COLO668 (cell line): Measurements from ENCODE around the gene PHACTR2.
"Not testable (repeated sequence)": the region's sequence is repeated elsewhere in the genome, so short reads cannot be mapped to it uniquely, and the experiment has no call there.

ENCODE experiments used
- DNase-seq: peaks from one replicate; lab custom pipeline; 2025; ENCODE audit not compliant: unreplicated experiment; lab: John Stamatoyannopoulos, UW

The PHACTR2 gene

DNA sequence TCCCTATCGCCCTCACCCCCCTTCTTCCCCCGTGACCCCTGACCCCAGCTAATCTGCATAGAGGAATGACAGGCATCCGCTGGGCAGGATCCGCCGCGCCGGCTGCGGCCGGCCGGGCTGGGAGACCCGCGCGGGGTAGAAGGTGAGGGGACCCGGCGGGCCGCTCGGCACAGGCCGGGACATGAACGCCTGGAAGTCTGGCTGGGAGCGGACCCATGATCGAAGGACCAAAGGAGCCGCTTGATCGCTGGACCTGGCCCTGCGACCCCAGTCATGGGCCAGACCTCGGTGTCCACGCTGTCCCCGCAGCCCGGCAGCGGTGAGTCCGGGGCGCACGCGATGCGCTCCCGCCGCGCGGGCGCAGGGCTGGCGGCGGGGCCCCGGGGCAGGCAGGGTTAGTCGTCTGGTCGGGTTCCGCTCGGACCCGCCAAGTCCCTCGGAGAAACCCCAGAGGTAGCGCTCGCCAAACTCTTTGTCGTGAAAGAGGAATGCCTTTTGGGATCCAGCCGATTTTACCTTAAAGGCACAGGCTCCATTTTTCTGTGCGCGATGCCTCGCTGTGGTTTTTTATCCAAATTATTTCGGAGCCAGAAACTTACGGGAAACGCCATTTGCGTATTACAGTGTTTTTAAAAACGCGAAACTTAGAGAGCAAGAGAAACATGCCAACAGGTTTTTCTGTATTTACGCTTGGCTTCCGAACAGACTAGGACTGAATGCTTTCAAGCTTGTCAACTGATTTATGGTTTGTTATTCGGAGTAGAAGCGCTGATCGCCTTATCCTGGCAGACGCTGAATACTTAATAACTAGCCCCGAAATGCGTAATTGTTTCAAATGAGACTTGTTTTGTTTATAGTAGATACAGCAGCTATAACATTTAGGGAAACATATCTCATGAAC lies at the start of gene PHACTR2:
Gene PHACTR2 (plus strand): TSS at position 75 of the 901 bp plus-strand sequence. CDS start 199 bp downstream, at position 274.
- peak; percentile 63 for DNase-seq

DNA sequence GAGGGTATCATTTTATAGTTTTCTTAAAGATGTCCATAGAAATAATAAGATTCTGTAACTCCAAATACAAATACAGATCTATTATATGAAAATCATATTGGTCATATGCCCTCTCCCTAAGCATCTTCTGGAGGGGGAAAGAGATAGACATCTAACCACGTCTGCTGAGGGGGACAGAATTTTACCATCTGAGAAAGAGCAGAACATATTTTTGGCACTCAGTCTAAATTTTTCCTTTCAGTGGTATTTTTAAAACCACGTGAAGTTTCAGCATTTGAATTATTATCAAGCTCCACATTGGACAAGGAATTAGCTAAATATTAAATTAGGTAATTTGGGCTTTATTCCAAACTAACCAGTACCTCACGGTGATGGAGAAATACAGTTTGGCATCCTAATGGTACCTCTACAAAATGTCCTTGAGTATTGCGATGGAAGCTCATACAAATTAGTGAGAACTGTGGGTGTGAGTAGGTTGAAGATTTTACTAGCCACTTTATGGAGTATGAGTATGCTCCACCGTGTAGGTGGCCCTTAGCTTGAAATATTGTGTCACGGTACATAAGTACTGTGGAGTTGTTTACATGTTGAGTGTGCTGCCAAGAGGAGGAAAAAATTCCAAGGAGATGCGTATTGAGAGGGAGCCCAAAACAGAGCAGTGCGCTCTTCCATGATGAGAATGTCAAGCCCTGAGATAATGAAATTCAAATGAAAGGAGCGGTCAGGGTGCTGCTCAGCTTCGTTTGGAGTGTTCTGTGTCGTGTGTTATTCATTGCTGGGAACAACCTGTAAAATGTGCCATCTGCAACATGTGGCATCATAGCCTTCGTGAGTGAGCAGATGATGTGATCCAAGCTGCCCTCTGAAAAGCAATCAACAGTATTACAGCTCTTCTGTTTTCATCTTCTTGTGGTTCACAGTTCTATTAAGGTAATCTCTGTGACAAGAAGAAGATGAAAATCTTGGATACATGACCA lies 48.4 kb upstream of the PHACTR2 start:
- no peak for DNase-seq

- not testable (repeated sequence) for DNase-seq
Observed at GRCh38 chr6:143631196-143631595, 46.6 kb upstream of the PHACTR2 start.

- no peak for DNase-seq
Observed at GRCh38 chr6:143632894-143633293, 44.9 kb upstream of the PHACTR2 start.

DNA sequence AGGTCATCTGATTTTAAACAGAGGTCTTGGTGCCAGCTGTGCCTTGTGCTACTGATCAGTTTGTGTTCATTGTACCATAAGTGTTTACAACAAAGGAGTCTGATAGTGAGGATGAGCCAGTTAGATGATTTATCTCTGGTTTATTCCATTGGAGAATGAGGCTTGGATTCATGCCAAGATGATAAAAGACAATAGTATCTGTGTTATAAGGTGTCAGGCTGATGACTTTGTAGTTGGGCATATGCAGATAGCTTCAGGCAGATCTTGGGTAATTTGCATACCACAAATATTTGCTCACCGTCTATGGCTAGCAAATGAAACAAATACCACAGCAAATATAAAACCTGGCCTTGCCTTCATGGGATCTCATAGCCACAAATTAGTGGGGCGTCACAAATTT lies 43.3 kb upstream of the PHACTR2 start:
- peak; percentile 26 for DNase-seq

DNA sequence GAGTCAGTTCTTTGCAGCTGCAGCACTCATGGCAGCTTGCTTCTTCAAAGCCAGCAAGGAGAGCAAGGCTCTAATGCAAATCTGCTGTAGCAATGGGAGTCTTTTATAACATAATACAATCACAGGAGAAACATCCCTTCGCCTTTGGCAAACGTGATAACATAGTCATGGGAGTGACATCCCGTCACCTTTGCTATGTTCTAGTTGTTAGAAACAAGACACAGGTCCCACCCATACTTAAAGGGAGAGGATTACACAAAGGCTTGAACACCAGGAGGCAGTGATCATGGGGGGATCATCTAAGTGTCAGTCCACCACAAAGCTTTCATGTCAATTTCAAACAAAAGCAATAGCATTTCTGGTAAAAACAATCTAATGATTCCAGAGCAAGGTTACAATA lies 40.1 kb upstream of the PHACTR2 start:
- no peak for DNase-seq

DNA sequence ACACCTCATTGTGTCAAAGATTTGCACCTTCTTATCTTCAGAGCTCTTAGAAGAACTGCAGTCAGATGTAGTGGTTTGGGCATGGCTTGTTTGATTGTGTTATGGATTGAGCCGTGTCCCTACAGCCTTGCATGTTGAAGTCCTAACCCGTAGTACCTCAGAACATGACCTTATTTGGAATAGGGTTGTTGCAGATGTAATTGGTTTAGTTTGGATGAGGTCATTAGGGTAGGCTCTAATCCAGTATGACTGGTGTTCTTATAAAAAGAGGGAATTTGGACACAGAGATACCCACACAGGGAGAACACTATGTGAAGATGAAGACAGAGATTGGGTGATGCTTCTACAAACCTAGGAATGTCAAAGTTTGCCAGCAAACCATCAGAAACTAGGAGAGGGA lies 35.4 kb upstream of the PHACTR2 start:
- DNase-seq = no peak

DNA sequence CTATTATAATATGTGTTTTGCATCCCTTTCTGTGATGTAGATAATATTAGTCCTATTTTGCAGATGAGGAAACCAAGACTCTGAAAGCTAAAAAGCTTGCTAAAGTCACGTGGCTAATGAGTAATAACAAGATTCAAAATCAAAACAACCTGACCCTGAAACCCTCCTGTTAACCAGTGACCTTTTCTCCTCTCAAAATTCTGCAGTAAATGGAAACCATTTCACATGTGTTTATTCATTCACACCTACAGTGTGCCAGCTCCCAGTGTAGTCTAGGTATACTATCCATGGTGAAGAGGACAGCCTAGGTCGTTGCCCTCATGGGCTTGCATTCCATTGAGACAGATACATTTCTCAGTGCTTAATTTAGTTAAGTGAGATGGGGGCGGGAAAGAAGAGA lies 30.6 kb upstream of the PHACTR2 start:
- no peak for DNase-seq

DNA sequence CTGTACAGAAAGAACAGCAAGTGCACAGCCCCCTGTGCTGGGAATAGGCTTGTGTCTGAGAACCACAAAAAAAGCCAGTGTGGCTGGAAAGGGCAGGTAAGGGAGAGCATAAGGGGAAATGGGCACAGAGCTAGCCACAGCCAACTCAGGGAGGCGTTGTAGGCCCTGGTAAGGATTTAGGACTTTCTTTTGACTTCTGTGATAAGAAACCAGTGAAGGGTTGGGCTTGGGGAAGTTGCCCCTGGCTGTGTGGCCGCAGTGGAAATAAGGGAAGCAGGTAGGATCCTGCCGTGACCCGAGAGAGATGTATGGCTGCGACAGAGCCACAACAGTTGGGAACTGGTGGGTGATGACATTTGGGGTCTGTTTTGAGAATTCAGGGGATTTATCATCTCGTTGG lies 30.0 kb upstream of the PHACTR2 start:
- no peak for DNase-seq

DNA sequence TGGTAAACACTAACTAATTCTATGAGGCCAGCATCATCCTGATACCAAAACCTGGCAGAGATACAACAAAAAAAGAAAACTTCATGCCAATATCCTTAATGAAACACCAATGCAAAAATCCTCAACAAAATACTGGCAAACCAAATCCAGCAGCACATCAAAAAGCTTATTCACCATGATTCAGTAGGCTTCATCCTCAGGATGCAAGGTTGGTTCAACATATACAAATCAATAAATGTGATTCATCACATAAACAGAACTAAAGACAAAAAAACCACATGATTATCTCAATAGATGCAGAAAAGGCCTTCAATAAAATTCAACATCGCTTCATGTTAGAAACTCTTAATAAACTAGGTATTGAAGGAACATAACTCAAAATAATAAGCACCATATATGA lies 28.4 kb upstream of the PHACTR2 start:
- not testable (repeated sequence) for DNase-seq

- DNase-seq = not testable (repeated sequence)
Observed at GRCh38 chr6:143651328-143651727, 26.4 kb upstream of the PHACTR2 start.

GRCh38 chr6:143652841-143653331 lies 24.9 kb upstream of the PHACTR2 start:
- no peak for DNase-seq

- DNase-seq = no peak
Observed at GRCh38 chr6:143655541-143655940, 22.2 kb upstream of the PHACTR2 start.

GRCh38 chr6:143656026-143656425 lies 21.7 kb upstream of the PHACTR2 start:
- DNase-seq = no peak

- DNase-seq = no peak
Observed at GRCh38 chr6:143657809-143658208, 20.0 kb upstream of the PHACTR2 start.

GRCh38 chr6:143660170-143660569 lies 17.6 kb upstream of the PHACTR2 start:
- DNase-seq = not testable (repeated sequence)

- DNase-seq = no peak
Observed at GRCh38 chr6:143664171-143664570, 13.6 kb upstream of the PHACTR2 start.

GRCh38 chr6:143666007-143666406 lies 11.8 kb upstream of the PHACTR2 start:
- not testable (repeated sequence) for DNase-seq

DNA sequence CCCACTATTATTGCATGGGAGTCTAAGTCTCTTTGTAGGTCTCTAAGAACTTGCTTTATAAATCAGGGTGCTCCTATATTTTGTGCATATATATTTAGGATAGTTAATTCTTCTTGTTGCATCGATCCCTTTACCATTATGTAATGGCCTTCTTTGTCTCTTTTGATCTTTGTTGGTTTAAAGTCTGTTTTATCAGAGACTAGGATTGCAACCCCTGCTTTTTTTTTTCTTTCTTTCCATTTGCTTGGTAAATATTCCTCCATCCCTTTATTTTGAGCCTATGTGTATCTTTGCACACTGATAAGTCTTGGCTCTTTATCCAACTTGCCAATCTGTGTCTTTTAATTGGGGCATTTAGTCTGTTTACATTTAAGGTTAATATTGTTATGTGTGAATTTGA lies 8.3 kb upstream of the PHACTR2 start:
- DNase-seq = not testable (repeated sequence)

GRCh38 chr6:143673669-143674068 lies 4.1 kb upstream of the PHACTR2 start:
- DNase-seq = no peak
